Upper lobe of left lung (tissue), 4 donors: ENCODE data around the gene CCDC183.

Experiments
- CTCF ChIP-seq, 6 experiments: fragments of 450-650 bp in 4 of 6; fragments of 200-600 bp in 2 of 6; sonication (generic) in 2 of 6; IDR thresholded peaks; one replicate each; pipeline ENCODE4 v1.5.1; 2016 to 2019; ENCODE audit warnings: antibody characterized with exemption in 6 of 6
- POLR2A ChIP-seq, 4 donors: fragments of 450-650 bp; IDR thresholded peaks; one replicate each; pipeline ENCODE4 v1.5.1; 2016 to 2017; ENCODE audit warnings: antibody characterized with exemption in 4 of 4, mild to moderate bottlenecking in 2 of 4

DNA sequence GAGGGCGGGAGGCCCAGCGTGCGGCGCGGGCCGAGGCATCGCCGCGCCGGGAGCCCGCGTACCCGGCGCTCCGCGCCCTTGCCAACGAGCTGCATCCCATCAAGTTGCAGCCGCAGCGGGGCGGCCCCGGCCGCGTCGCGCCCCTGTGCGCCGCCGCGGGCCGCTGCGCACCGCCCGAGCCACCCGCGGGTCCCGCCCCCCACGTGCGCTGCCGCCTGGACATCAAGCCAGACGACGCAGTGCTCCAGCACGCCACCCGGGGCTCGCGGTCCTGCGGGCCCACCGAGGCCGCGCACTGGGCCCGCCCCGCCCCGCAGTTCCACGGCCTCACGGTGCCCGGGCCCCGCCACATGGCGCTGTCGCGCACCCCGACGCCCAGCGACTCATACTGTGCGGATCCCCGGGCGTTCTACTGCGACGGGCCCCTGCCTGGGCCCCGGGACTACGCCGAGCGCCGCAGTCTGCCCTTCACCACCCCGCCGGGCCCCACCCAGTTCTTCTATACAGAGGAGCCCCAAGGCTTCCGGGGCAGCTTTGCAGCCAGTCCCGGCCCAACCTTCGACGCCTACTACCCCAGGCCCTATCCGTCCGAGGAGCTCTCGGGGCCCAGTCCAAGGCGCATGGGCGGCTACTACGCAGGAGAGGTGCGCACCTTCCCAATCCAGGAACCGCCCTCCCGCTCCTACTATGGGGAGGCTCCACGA lies 48.8 kb downstream of the CCDC183 start:
- TF ChIP-seq CTCF (IDR thresholded peaks at IDR 0.05) (no peak), POLR2A (IDR thresholded peaks at IDR 0.05) (no peak)
